Astrocyte of the cerebellum (primary cell): ENCODE results near the gene ARSB.
"Not testable (repeated sequence)": the region's sequence is repeated elsewhere in the genome, so short reads cannot be mapped to it uniquely, and the experiment has no call there.

ENCODE experiments used
- DNase-seq: peaks from one replicate; pipeline ENCODE4 v3.0.0-alpha.2; 2011; ENCODE audit warnings: low read depth
- H3K4me3 ChIP-seq: 2 replicates; pipeline ENCODE4 v1.5.1; 2011; ENCODE audit warnings: mild to moderate bottlenecking, low read depth, low read length, moderate library complexity
- CTCF ChIP-seq: IDR thresholded peaks from 2 replicates; pipeline ENCODE4 v1.5.1; 2012; ENCODE audit warnings: low read length, low read depth, moderate library complexity, mild to moderate bottlenecking; ENCODE audit errors: missing control alignments
- in situ Hi-C: cut with HindIII; loops from 2 replicates; pipeline ENCODE4 v1.10.0; 2017; ENCODE audit warnings: low sequenced_read_pairs

The ARSB gene

GRCh38 chr5:78920604-78921003, 64.5 kb downstream of the ARSB start:
- in situ Hi-C loops = no loop called here
- H3K4me3 ChIP-seq = no peak overlapping the region
- TF ChIP-seq CTCF = peak; percentile 56
- DNase-seq = no peak

GRCh38 chr5:78919796-78920195, 65.3 kb downstream of the ARSB start:
- TF ChIP-seq CTCF = no peak
- H3K4me3 ChIP-seq = no peak overlapping the region
- no peak for DNase-seq
- in situ Hi-C loops = no loop called here

- TF ChIP-seq CTCF = no peak
- in situ Hi-C loops = no loop called here
- no peak overlapping the region for H3K4me3 ChIP-seq
- DNase-seq = no peak
Measured at GRCh38 chr5:78916044-78916443, 69.1 kb downstream of the ARSB start.

GRCh38 chr5:78915170-78915569, 69.9 kb downstream of the ARSB start:
- DNase-seq = no peak
- no peak overlapping the region for H3K4me3 ChIP-seq
- no peak for TF ChIP-seq CTCF
- in situ Hi-C loops = no loop called here

- DNase-seq = no peak
- TF ChIP-seq CTCF = no peak
- H3K4me3 ChIP-seq = no peak overlapping the region
- in situ Hi-C loops = no loop called here
Measured at GRCh38 chr5:78912811-78913210, 72.3 kb downstream of the ARSB start.

GRCh38 chr5:78912085-78912771, 72.9 kb downstream of the ARSB start:
- in situ Hi-C loops = no loop called here
- no peak for DNase-seq
- TF ChIP-seq CTCF = no peak
- H3K4me3 ChIP-seq = no peak overlapping the region

- H3K4me3 ChIP-seq, in situ Hi-C loops, DNase-seq: not testable (repeated sequence)
Measured at GRCh38 chr5:78909224-78909983, 75.7 kb downstream of the ARSB start.
